ENCODE measurements around the gene ANKHD1.

The ANKHD1 gene

GRCh38 chr5:140548300-140548688, 146.7 kb downstream of the ANKHD1 start:
- no peak for DNase-seq

GRCh38 chr5:140548791-140549190, 147.2 kb downstream of the ANKHD1 start:
- no peak for DNase-seq

GRCh38 chr5:140549237-140550144, 147.9 kb downstream of the ANKHD1 start:
- DNase-seq: no peak

GRCh38 chr5:140550147-140551079, 148.8 kb downstream of the ANKHD1 start:
- no peak for DNase-seq

GRCh38 chr5:140551872-140552271, 150.2 kb downstream of the ANKHD1 start:
- no peak for DNase-seq

- DNase-seq: no peak
Measured at GRCh38 chr5:140553657-140554056, 152.0 kb downstream of the ANKHD1 start.

- no peak for DNase-seq
Measured at GRCh38 chr5:140554454-140554853, 152.8 kb downstream of the ANKHD1 start.

GRCh38 chr5:140555747-140556312, 154.2 kb downstream of the ANKHD1 start:
- DNase-seq: no peak

- DNase-seq: no peak
Measured at GRCh38 chr5:140556438-140556837, 154.8 kb downstream of the ANKHD1 start.

GRCh38 chr5:140557136-140557805, 155.6 kb downstream of the ANKHD1 start, which contains the start of gene SRA1:
Gene SRA1, minus strand, starts transcription at chr5:140557473. Its CDS starts 21 bp downstream, at chr5:140557452.
- peak; percentile 88 for DNase-seq

- no peak for DNase-seq
Measured at GRCh38 chr5:140557965-140558364, 156.3 kb downstream of the ANKHD1 start.

GRCh38 chr5:140558542-140558941, 156.9 kb downstream of the ANKHD1 start:
- DNase-seq: no peak

GRCh38 chr5:140560227-140560626, 158.6 kb downstream of the ANKHD1 start:
- no peak for DNase-seq

GRCh38 chr5:140561753-140562523, 160.3 kb downstream of the ANKHD1 start:
- DNase-seq: no peak

GRCh38 chr5:140563596-140563995, 162.0 kb downstream of the ANKHD1 start:
- DNase-seq: no peak

GRCh38 chr5:140564196-140565023, 162.8 kb downstream of the ANKHD1 start, which contains the start of the genes APBB3 and SLC35A4:
Gene APBB3, minus strand, starts transcription at chr5:140564598. Its CDS starts 353 bp downstream, at chr5:140564245.
Gene SLC35A4, plus strand, starts transcription at chr5:140564828. Its CDS starts 2,342 bp downstream, at chr5:140567170.
- peak; percentile 95 for DNase-seq

- DNase-seq: no peak
Measured at GRCh38 chr5:140565024-140565779, 163.6 kb downstream of the ANKHD1 start.

- DNase-seq: no peak
Measured at GRCh38 chr5:140565780-140566095, 164.1 kb downstream of the ANKHD1 start.

GRCh38 chr5:140566665-140567064, 165.0 kb downstream of the ANKHD1 start:
- no peak for DNase-seq

All from kidney glomerular epithelial cell (primary cell).